ENCODE data around the gene CRB2. TPM values are rescaled to one million over a fixed set of nuclear protein-coding genes. Genes with fewer than 3 reads are reported as not detected.
A peak's percentile ranks its signal among the peaks of the same experiment; 100 is the strongest.
"Not testable (repeated sequence)": the region's sequence is repeated elsewhere in the genome, so short reads cannot be mapped to it uniquely, and the experiment has no call there.

Gene CRB2
- total RNA-seq, 1 experiment from 2014 or later: not detected

DNA sequence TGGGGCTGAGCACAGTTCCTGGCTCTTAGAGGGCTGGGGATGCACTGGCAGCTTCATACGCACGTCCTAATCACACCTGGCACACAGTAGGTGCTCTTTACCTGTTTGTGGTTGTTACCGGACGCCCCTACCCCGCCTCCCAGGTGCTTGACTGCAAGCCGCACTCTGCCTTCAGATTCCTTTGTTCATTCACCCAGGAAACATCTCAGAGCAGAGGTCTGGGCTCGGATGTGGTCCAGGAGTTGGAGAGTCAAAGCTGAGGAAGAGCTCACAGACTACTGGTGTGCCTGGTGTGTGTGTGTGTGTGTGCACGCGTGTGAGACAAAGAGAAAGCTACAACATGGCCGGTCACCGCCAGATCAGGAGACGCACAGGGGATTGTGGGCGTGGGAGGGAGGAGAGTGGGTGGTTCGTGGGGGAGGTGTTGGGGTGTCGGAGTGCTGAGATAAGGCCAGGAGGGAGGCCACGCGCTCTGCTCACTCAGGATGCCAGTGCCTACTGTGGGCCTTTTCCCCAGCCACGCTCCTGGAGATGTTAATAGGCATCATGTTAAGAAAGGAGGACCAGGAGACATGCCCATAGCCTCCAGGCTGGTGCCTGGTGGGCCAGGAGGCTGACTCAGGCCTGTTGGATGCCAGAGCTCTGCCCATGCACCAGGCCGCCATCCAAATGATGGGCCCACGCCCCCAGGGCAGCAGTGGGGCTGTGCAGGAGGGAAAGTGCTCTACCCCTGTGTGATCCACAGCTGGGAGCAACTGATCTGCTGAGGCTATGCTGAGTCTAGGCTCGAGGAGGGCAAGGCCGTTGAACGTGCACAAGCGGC, 39.9 kb downstream of the CRB2 start:
- no peak overlapping the region for H3K27ac ChIP-seq
- H3K27me3 ChIP-seq (replicated peaks): no peaks in the 10 kb centered on the region
- no peak for DNase-seq (ENCODE audit: low read depth in 1 of 2, low spot score in 2 of 2)
- H3K9me3 ChIP-seq (replicated peaks): no peaks in the 10 kb centered on the region
- no peaks in the 10 kb centered on the region for H3K4me1 ChIP-seq (replicated peaks)
- no peak overlapping the region for H3K4me3 ChIP-seq
- no peaks in the 10 kb centered on the region for H3K36me3 ChIP-seq

DNA sequence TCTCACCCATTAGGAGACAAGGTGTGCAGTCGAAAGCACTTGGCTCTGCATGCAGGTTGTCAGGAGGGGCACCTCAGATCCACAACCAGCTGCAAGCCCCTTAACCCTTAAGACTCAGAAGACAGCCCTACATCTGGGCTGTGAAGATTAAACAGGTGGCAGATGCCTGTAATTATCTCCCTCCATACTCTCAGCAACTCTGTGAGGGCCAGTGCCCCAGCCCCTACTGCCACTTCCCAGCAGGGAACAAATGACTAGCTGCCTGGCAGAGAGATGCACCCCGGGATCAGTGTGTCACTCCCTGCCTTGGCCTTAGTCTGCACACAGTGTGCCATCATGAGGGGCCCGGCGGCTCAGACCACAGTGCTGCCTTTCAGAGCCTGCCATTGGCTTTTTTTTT, 42.0 kb downstream of the CRB2 start:
- Histone ChIP-seq H3K27me3 (replicated peaks) (no peaks in the 10 kb centered on the region), H3K4me1 (replicated peaks) (no peaks in the 10 kb centered on the region), H3K27ac (no peak overlapping the region), H3K4me3 (no peak overlapping the region), H3K36me3 (no peaks in the 10 kb centered on the region), H3K9me3 (replicated peaks) (no peaks in the 10 kb centered on the region)
- DNase-seq (ENCODE audit: low read depth in 1 of 2, low spot score in 2 of 2): no peak

DNA sequence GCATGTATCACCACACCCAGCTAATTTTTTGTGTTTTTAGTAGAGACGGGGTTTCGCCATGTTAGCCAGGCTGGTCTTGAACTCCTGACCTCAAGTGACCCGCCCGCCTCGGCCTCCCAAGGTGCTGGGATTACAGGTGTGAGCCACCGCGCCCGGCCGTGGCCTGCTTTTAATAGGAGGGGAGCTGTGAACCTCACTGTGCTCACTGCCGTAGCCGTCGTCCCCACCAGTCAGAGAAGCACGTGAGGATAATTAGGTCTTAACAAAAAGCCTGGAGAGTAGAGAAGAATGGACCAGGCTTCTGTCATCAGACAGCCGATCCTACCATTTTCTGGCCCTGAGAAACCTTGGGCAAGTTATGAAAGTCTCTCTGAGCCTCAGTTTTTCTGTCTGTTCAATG, 42.9 kb downstream of the CRB2 start:
- not testable (repeated sequence) for H3K9me3 ChIP-seq (replicated peaks); H3K27me3 ChIP-seq (replicated peaks); DNase-seq (ENCODE audit: low read depth in 1 of 2, low spot score in 2 of 2); H3K4me3 ChIP-seq; H3K36me3 ChIP-seq; H3K4me1 ChIP-seq (replicated peaks); H3K27ac ChIP-seq

DNA sequence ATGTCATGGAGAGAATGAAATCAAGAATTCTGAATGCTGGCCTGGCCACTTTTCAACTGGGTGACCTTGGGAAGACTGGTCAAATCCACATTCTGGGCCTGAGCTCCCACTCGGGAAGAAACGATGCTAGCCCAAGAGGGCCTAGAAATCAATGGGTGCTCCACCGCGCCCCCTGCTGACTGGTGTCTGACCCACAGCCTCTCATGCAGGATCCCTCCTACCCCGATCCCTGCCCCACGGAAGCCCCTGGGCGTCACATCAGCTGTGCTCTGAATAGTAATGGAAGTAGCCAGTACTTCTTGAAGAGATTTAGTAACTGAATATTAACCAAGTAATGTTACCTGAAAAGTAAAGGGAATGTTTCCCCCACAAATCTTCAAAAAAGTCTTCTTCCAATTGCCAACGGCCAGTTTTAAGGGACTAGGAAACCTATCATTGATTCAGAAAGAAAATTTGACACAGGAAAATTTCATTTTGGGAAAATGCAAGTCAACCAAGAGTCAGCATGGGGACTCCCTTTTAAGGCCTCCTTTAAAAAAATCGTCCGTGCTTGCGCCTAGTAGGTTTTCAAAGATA, 43.9 kb downstream of the CRB2 start:
- Histone ChIP-seq H3K9me3 (replicated peaks) (no peaks in the 10 kb centered on the region), H3K36me3 (no peaks in the 10 kb centered on the region), H3K4me3 (no peak overlapping the region), H3K27ac (no peak overlapping the region), H3K27me3 (replicated peaks) (no peaks in the 10 kb centered on the region), H3K4me1 (replicated peaks) (no peaks in the 10 kb centered on the region)
- no peak for DNase-seq (ENCODE audit: low read depth in 1 of 2, low spot score in 2 of 2)

DNA sequence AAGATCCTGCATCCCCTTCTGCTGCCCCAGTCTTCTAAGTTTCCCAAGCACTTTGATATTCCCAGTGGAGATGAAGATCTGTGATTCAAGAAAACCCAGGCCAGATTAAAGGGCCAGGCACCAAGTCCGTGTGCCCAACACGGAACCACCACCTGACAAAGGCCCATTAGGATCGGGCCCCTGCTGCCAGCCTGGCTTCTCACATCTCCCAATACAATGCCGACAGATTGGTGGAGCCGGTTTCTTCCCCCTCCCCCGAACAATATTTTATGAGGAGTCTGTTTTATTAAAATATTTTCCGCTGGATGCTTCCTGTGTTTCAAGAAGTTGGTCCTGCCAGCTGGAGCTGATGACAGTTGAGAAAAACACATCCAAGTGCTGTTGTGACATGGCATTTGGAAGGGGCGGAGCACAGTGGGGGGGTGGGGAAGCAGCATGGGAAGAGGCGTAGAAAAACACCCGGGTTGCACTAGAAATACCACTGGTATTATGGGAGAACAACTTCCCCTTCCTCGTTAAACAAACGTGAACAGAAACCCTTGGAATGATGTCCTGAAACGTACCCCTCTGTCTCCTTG, 45.0 kb downstream of the CRB2 start:
- Histone ChIP-seq H3K9me3 (replicated peaks) (no peaks in the 10 kb centered on the region), H3K27me3 (replicated peaks) (no peaks in the 10 kb centered on the region)
- DNase-seq (ENCODE audit: low read depth in 1 of 2, low spot score in 2 of 2): no peak

GRCh38 chr9:123401879-123402513, 46.0 kb downstream of the CRB2 start:
- no peak overlapping the region for H3K27ac ChIP-seq
- DNase-seq (ENCODE audit: low read depth in 1 of 2, low spot score in 2 of 2): peak in 1 of 2 experiments; percentile 14
- no peaks in the 10 kb centered on the region for H3K4me1 ChIP-seq (replicated peaks)
- no peaks in the 10 kb centered on the region for H3K36me3 ChIP-seq
- no peaks in the 10 kb centered on the region for H3K9me3 ChIP-seq (replicated peaks)
- H3K4me3 ChIP-seq: no peak overlapping the region
- H3K27me3 ChIP-seq (replicated peaks): no peaks in the 10 kb centered on the region

More for the DNA sequence above, 45.0 kb downstream of the CRB2 start:
- Histone ChIP-seq H3K27ac (no peak overlapping the region), H3K4me1 (replicated peaks) (no peaks in the 10 kb centered on the region), H3K36me3 (no peaks in the 10 kb centered on the region), H3K4me3 (no peak overlapping the region)

DNA sequence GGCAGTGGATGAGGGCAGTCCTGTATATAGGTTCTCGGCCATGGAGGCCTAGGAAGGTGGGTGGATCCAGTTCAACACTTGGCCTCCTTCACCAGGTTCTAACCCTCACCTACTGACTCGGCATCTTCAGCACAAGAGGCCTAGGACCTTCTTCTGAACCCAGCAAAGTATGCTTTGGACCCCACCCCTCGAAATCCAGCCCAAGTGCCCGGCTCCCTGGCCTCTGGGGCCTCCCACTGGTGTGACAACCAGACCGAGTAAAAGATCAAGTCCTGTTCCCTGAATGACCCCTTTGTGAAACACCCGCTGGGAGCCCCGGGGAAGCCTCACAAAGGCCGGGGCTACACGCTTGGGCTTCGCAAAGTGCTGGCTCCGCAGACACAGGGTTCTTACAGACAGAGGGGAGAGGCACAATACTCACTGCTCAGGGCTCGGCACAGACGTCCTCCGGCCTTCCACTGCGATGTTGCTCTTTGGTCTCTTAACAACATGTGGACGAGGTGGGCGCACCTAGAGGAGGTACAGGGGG, 47.0 kb downstream of the CRB2 start:
- no peaks in the 10 kb centered on the region for H3K9me3 ChIP-seq (replicated peaks)
- no peak overlapping the region for H3K4me3 ChIP-seq
- no peaks in the 10 kb centered on the region for H3K36me3 ChIP-seq
- H3K27me3 ChIP-seq (replicated peaks): no peaks in the 10 kb centered on the region
- DNase-seq (ENCODE audit: low read depth in 1 of 2, low spot score in 2 of 2): no peak
- no peak overlapping the region for H3K27ac ChIP-seq
- no peaks in the 10 kb centered on the region for H3K4me1 ChIP-seq (replicated peaks)

DNA sequence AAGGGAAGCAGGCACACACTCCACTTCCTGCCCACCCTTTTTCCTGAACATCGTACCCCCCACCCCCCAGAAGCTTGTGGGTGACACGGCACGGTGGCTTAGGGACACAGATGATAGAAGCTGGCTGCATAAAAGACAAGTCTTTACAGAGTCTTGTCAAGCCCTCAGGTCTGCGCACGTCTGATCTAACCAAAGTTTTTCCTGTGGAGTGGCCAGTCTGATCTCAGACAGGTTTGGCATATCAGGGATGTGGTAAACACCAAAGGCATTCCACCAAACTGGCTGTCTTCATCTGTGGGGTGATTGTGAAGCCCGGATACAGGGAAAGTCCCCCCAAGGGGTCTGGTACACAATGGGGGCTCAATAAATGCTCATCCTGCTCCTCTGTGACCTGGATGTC, 50.0 kb downstream of the CRB2 start:
- H3K27ac ChIP-seq: no peak overlapping the region
- no peaks in the 10 kb centered on the region for H3K36me3 ChIP-seq
- H3K27me3 ChIP-seq (replicated peaks): no peaks in the 10 kb centered on the region
- no peaks in the 10 kb centered on the region for H3K4me1 ChIP-seq (replicated peaks)
- H3K4me3 ChIP-seq: no peak overlapping the region
- no peaks in the 10 kb centered on the region for H3K9me3 ChIP-seq (replicated peaks)
- DNase-seq (ENCODE audit: low read depth in 1 of 2, low spot score in 2 of 2): no peak

- no peaks in the 10 kb centered on the region for H3K36me3 ChIP-seq
- H3K9me3 ChIP-seq (replicated peaks): no peaks in the 10 kb centered on the region
- no peaks in the 10 kb centered on the region for H3K27me3 ChIP-seq (replicated peaks)
- DNase-seq (ENCODE audit: low read depth in 1 of 2, low spot score in 2 of 2): no peak
- no peak overlapping the region for H3K27ac ChIP-seq
- no peak overlapping the region for H3K4me3 ChIP-seq
- no peaks in the 10 kb centered on the region for H3K4me1 ChIP-seq (replicated peaks)
Measured at GRCh38 chr9:123406691-123407216, 50.8 kb downstream of the CRB2 start.

DNA sequence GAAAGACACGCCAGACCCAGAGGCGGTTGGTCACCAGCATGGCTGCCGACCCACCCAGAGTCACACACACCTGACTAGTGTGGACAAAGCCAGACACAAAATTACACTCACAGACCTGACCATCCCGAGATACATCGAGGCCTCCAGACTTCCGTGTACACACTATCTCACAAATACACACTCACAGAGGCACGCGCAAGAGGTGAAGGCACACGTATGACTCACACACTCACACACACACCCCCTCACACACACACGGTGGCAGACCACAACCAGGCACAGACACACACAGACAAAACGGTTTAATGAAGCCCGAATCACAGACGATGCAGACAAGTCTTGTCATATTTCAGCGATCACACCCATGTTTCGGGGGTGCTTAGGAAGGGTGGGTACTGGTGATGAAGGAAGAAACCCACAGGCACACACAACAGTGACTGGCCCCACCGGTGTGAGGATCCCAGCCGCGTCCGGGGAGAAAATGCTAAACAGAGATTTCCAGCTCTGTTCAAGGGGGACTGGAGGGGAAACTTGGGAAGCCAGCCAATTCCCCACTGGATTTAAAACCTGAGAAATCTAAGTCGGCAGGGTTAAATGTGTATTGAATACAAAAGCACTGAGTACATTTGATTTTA, 51.3 kb downstream of the CRB2 start:
- Histone ChIP-seq H3K36me3 (no peaks in the 10 kb centered on the region), H3K27ac (no peak overlapping the region), H3K4me3 (no peak overlapping the region), H3K27me3 (replicated peaks) (no peaks in the 10 kb centered on the region), H3K4me1 (replicated peaks) (no peaks in the 10 kb centered on the region), H3K9me3 (replicated peaks) (no peaks in the 10 kb centered on the region)
- DNase-seq (ENCODE audit: low read depth in 1 of 2, low spot score in 2 of 2): no peak

- DNase-seq (ENCODE audit: low read depth in 1 of 2, low spot score in 2 of 2): no peak
- no peaks in the 10 kb centered on the region for H3K9me3 ChIP-seq (replicated peaks)
- no peak overlapping the region for H3K4me3 ChIP-seq
- H3K36me3 ChIP-seq: no peaks in the 10 kb centered on the region
- no peaks in the 10 kb centered on the region for H3K27me3 ChIP-seq (replicated peaks)
- no peaks in the 10 kb centered on the region for H3K4me1 ChIP-seq (replicated peaks)
- H3K27ac ChIP-seq: no peak overlapping the region
Measured at GRCh38 chr9:123408313-123409262, 52.6 kb downstream of the CRB2 start.

- Histone ChIP-seq H3K4me1 (replicated peaks) (no peaks in the 10 kb centered on the region), H3K9me3 (replicated peaks) (no peaks in the 10 kb centered on the region), H3K36me3 (no peaks in the 10 kb centered on the region), H3K27me3 (replicated peaks) (no peaks in the 10 kb centered on the region), H3K27ac (no peak overlapping the region), H3K4me3 (no peak overlapping the region)
- no peak for DNase-seq (ENCODE audit: low read depth in 1 of 2, low spot score in 2 of 2)
Measured at GRCh38 chr9:123410281-123410910, 54.4 kb downstream of the CRB2 start.

All from SJSA1 (cell line).